ENCODE results near the gene SIPA1L3. TPM values are rescaled to one million over a fixed set of nuclear protein-coding genes. Genes with fewer than 3 reads are reported as not detected.

Gene SIPA1L3
- total RNA-seq, 1 donor from 2014 or later: 29.6 TPM

DNA sequence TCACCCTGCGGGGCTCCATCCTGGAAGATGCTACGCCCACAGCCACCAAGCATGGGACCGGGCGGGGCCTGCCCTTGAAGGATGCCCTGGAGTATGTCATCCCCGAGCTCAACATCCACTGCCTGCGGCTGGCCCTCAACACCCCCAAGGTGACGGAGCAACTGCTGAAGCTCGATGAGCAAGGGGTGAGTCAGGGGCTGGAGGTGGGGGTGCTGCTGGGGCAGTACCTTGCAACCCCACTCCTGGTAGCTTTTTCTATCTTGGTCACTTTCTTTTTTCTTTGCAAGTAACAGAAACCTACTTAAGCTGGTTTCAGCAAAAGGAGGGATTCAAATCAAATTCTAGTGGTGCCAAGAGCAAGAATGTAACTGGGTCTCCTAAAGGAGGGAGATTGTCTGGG lies 193.0 kb downstream of the SIPA1L3 start:
- Mint-ChIP-seq H3K27me3 (ENCODE audit: unreplicated experiment) (no peaks in the 10 kb centered on the region), H3K4me1 (ENCODE audit: unreplicated experiment) (no peaks in the 10 kb centered on the region), H3K27ac (ENCODE audit: unreplicated experiment) (no peak overlapping the region), H3K36me3 (ENCODE audit: low read depth, unreplicated experiment) (peaks cover 31% of the 10 kb centered on the region), H3K9me3 (ENCODE audit: unreplicated experiment) (peaks cover 6% of the 10 kb centered on the region), H3K4me3 (ENCODE audit: unreplicated experiment) (peak overlapping the region; percentile 62)
- DNase-seq (ENCODE audit: low spot score): no peak
- no peak for TF ChIP-seq CTCF (IDR thresholded peaks at IDR 0.05; ENCODE audit: unreplicated experiment)

GRCh38 chr19:38100589-38100988 lies 193.6 kb downstream of the SIPA1L3 start:
- H3K27me3 Mint-ChIP-seq (ENCODE audit: unreplicated experiment): no peaks in the 10 kb centered on the region
- no peak overlapping the region for H3K4me3 Mint-ChIP-seq (ENCODE audit: unreplicated experiment)
- no peaks in the 10 kb centered on the region for H3K4me1 Mint-ChIP-seq (ENCODE audit: unreplicated experiment)
- H3K27ac Mint-ChIP-seq (ENCODE audit: unreplicated experiment): no peak overlapping the region
- DNase-seq (ENCODE audit: low spot score): no peak
- peaks cover 6% of the 10 kb centered on the region for H3K9me3 Mint-ChIP-seq (ENCODE audit: unreplicated experiment)
- H3K36me3 Mint-ChIP-seq (ENCODE audit: low read depth, unreplicated experiment): peaks cover 28% of the 10 kb centered on the region
- TF ChIP-seq CTCF (IDR thresholded peaks at IDR 0.05; ENCODE audit: unreplicated experiment): no peak

DNA sequence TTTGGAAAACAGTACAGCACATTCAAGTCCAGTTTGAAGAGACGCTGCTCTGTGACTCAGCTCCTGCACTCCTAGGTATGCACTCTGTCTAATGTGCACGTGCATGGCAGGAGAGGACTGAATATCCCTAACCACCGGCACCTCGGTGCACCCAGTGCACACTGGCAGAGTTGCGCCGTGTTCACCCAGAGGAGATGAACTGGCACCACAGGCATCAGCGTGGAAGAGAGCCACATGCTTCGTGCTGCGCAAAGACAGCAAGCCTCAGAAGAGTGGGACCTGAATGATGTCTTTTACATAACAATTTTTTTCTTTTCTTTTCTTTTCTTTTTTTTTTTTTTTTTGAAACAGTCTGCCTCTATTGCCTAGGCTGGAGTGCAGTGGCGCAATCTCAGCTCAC lies 194.7 kb downstream of the SIPA1L3 start:
- Mint-ChIP-seq H3K27me3 (ENCODE audit: unreplicated experiment) (no peaks in the 10 kb centered on the region), H3K27ac (ENCODE audit: unreplicated experiment) (no peak overlapping the region), H3K4me3 (ENCODE audit: unreplicated experiment) (no peak overlapping the region), H3K4me1 (ENCODE audit: unreplicated experiment) (no peaks in the 10 kb centered on the region), H3K36me3 (ENCODE audit: low read depth, unreplicated experiment) (peaks cover 35% of the 10 kb centered on the region), H3K9me3 (ENCODE audit: unreplicated experiment) (peaks cover 6% of the 10 kb centered on the region)
- TF ChIP-seq CTCF (IDR thresholded peaks at IDR 0.05; ENCODE audit: unreplicated experiment): no peak
- DNase-seq (ENCODE audit: low spot score): no peak

DNA sequence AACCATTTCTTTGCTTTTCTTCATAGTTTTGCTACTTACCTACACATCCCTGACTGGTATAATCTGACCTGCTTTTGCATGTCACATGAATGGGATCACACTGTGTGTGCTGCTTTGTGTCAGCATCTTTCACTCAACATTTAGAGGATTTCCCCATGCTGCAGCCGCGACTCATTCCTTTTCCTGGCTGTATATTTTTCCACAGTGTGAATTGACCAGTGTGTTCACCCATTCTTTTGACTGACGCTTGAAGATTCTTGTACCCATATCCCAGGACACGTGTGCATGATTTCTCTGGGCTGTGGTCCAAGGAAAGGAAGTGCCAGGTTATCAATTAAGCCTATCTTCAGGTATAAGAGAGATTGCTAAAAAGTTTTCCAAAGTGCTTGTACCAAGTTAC lies 198.6 kb downstream of the SIPA1L3 start:
- TF ChIP-seq CTCF (IDR thresholded peaks at IDR 0.05; ENCODE audit: unreplicated experiment): no peak
- peaks cover 4% of the 10 kb centered on the region for H3K4me1 Mint-ChIP-seq (ENCODE audit: unreplicated experiment)
- peaks cover 45% of the 10 kb centered on the region for H3K36me3 Mint-ChIP-seq (ENCODE audit: low read depth, unreplicated experiment)
- H3K27ac Mint-ChIP-seq (ENCODE audit: unreplicated experiment): no peak overlapping the region
- DNase-seq (ENCODE audit: low spot score): no peak
- H3K4me3 Mint-ChIP-seq (ENCODE audit: unreplicated experiment): no peak overlapping the region
- peaks cover 3% of the 10 kb centered on the region for H3K27me3 Mint-ChIP-seq (ENCODE audit: unreplicated experiment)
- no peaks in the 10 kb centered on the region for H3K9me3 Mint-ChIP-seq (ENCODE audit: unreplicated experiment)

DNA sequence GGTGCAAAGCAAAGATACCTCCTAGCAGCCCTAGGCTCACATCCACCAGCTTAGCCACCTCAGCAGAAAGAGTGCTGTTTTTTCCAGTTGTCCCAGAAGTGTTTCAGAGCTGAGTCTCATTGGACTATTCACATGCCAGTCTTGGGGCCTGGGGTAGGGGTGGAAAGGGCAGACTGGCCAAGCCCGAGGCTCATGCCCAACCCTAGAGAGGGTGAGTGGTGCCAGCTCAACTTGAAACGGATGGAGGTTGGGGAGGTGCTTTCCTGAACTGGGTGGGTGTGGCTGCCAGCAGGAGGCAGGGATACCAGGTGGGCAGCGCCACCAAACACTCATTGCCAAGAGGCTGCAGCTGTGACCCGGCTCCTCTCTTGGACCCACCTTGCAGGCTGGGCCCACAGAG lies 200.1 kb downstream of the SIPA1L3 start:
- no peak for DNase-seq (ENCODE audit: low spot score)
- Mint-ChIP-seq H3K27ac (ENCODE audit: unreplicated experiment) (no peak overlapping the region), H3K4me1 (ENCODE audit: unreplicated experiment) (peaks cover 4% of the 10 kb centered on the region), H3K4me3 (ENCODE audit: unreplicated experiment) (peak overlapping the region; percentile 37), H3K9me3 (ENCODE audit: unreplicated experiment) (no peaks in the 10 kb centered on the region), H3K27me3 (ENCODE audit: unreplicated experiment) (peaks cover 5% of the 10 kb centered on the region), H3K36me3 (ENCODE audit: low read depth, unreplicated experiment) (peaks cover 39% of the 10 kb centered on the region)
- TF ChIP-seq CTCF (IDR thresholded peaks at IDR 0.05; ENCODE audit: unreplicated experiment): no peak

All from endothelial cell (in vitro differentiated cells).